ENCODE data around the gene GUCA1A. TPM values are rescaled to one million over a fixed set of nuclear protein-coding genes. Genes with fewer than 3 reads are reported as not detected.
"Not testable (repeated sequence)": the region's sequence is repeated elsewhere in the genome, so short reads cannot be mapped to it uniquely, and the experiment has no call there.

Gene GUCA1A
- polyA plus RNA-seq, 4 donors = 0.14 to 0.38 (median 0.29) TPM

DNA sequence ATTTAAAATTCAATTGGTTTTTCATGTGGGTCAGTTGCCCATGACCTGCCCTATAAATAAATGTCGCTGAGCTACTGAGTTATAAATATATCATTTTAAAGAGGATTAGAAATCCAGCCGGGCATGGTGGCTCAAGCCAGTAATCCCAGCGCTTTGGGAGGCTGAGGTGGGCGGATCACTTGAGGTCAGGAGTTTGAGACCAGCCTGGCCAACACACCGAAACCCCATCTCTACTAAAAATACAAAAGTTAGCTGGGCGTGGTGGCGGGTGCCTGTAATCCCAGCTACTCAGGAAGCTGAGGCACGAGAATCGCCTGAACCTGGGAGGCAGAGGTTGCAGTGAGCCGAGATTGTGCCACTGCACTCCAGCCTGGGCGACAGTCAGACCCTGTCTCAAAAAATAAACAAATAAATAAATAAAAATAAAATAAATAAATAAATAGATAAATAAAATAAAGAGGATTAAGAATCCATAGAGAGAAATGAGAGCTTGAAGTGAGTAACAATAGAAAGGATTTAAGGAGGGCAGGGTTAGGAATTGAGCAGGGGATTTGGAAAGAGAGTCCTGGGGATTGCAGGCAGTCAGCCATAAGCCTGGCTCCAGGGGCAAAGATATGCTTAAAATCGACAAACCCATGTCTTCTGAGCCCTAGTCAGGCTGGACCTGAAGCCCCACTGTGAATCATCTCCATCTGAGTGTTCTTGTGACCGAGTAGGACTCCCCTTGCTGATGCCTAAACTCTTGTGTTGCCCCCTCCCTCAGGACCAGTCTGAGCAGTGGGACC, 29.2 kb downstream of the GUCA1A start:
- not testable (repeated sequence) for DNase-seq (ENCODE audit: low read depth in 4 of 4, low spot score in 3 of 4)

DNA sequence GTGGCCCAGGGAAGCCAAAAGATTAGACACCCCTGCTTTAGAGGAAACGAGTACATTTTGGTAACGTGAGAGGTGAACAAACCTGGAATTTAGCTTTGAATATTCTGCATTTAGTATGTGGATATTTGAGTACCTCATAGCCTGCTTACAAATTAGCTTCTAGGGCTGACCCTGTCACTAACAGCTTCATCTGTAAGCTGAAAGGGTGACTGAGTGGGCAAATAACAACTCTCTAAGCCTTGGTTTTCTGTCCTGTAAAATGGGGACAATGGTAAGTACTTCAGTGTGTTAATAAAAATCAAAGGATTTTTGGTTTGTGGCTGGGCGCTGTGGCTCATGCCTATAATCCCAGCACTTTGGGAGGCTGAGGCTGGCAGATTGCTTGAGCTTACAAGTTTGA, 30.0 kb downstream of the GUCA1A start:
- no peak for DNase-seq (ENCODE audit: low read depth in 4 of 4, low spot score in 3 of 4)

DNA sequence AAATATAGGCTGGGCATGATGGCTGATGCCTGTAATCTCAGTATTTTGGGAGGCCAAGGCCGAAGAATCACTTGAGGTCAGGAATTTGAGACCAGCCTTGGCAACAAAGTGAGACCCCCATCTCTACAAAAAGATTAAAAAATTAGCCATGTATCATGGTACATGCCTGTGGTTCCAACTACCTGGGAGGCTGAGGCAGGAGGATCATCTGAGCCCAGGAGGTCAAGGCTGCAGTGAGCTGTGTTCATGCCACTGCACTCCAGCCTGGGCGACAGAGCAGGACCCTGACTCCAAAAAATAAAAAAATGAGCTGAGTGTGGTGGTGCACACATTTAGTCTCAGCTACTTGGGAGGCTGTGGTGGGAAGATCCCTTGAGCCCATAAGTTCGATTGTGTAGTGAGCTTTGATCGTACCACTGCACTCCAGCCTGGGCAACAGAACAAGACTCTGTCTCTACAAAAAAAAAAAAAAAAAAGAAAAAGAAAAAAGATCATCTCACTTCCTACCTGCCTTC, 31.7 kb downstream of the GUCA1A start:
- DNase-seq (ENCODE audit: low read depth in 4 of 4, low spot score in 3 of 4) = no peak

DNA sequence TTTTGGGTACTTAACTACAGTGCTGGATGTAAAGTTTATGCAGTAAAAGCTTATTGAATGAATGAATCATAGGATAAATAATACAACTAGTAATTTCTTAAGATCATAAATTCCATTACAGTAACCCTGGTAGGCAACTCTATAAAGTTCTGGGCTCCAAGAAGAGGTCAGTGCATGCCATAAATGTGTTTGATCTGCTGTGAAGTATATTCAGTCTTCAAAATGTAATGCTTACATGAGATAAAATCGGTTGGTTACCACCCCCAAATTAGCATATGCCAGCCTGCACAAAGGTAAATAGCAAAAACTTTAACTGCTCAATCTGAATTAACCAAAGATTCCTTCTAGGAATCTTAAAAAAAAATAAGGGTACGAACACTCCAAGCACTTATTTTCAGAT, 34.4 kb downstream of the GUCA1A start:
- not testable (repeated sequence) for DNase-seq (ENCODE audit: low read depth in 4 of 4, low spot score in 3 of 4)

DNA sequence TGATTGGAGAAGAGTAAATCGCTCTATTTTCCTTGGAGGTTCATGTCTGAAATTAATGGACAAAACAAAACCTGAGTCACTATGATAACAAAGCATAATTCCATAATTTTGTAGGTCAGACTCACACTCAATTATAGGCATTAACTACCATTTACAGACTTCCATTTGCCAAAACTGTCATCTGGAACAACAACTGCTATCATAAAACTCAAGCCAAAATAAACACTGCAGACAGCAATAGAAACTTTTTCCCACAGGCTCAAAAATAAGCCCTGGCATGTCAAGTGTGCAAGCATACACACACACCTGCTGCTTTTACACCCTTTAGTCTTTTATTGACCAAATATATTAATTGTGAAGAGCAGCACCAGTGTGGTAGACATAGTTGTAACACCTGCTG, 37.4 kb downstream of the GUCA1A start:
- no peak for DNase-seq (ENCODE audit: low read depth in 4 of 4, low spot score in 3 of 4)

DNA sequence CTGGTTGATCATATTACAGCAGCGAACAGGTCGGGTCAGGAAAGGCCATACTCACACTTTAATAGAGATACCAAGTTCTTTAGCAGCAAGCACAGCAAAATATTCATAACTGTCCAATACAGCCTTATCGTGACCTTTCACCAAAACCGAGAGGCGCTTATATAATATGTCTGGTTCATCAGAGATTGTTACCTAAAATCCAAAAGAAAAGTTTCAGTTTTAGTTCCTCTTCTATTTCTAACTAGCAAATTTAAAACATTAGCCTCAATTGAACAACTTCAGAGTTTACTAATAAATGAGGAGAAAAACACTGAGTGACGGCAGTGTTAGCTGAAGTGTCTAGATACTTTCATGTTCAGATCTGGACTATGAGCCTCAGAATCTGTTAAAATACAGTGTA, 38.6 kb downstream of the GUCA1A start:
- DNase-seq (ENCODE audit: low read depth in 4 of 4, low spot score in 3 of 4) = no peak

DNA sequence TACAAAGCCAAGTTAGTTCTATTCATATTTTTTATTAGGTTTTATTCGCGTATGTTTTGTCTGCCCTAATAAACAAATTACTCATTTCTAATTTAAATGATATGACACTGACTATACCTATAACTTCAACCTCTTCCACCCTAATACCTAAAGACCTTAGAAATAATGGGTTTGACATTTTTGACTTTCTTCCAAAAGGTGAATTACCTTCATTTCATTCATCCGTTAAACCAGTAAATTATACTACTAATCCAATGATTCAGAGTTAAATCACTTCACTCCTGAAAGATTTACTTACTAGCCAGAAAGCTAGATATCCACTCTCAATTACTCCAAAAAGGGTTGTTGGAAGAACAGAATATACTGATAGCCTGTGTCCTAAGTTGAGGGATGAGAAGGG, 39.3 kb downstream of the GUCA1A start:
- DNase-seq (ENCODE audit: low read depth in 4 of 4, low spot score in 3 of 4) = no peak

DNA sequence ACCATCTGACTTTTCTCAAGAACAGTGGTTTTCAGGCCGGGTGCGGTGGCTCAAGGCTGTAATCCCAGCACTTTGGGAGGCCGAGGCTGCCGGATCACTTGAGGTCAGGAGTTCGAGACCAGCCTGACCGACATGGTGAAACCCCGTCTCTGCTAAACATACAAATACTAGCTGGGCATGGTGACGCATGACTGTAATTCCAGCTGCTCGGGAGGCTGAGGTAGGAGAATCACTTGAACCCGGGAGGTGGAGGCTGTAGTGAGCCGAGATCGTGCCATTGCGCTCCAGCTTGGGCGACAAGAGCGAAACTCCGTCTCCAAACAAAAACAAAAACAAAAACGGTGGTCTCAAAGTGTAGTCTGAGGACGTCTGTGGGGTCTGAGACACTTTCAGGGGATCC, 43.3 kb downstream of the GUCA1A start:
- DNase-seq (ENCODE audit: low read depth in 4 of 4, low spot score in 3 of 4) = not testable (repeated sequence)

DNA sequence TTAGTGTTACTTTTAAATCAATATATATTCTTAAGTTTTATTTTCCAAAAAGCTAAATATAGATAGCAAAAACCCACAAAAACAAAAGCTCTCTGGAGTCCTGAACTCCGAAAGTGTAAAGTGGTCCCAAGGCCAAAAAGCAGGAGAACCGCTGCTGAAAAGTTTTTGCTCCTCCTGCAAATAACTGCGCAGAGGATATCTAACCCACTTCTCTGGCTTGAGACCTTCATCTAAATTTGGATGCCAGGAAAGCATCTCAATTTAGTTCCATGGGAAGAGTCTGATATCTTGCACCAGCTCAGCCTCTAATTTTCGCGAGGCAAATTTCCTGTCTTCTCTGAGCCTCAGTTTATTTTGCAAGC, 44.0 kb downstream of the GUCA1A start:
- no peak for DNase-seq (ENCODE audit: low read depth in 4 of 4, low spot score in 3 of 4)

DNA sequence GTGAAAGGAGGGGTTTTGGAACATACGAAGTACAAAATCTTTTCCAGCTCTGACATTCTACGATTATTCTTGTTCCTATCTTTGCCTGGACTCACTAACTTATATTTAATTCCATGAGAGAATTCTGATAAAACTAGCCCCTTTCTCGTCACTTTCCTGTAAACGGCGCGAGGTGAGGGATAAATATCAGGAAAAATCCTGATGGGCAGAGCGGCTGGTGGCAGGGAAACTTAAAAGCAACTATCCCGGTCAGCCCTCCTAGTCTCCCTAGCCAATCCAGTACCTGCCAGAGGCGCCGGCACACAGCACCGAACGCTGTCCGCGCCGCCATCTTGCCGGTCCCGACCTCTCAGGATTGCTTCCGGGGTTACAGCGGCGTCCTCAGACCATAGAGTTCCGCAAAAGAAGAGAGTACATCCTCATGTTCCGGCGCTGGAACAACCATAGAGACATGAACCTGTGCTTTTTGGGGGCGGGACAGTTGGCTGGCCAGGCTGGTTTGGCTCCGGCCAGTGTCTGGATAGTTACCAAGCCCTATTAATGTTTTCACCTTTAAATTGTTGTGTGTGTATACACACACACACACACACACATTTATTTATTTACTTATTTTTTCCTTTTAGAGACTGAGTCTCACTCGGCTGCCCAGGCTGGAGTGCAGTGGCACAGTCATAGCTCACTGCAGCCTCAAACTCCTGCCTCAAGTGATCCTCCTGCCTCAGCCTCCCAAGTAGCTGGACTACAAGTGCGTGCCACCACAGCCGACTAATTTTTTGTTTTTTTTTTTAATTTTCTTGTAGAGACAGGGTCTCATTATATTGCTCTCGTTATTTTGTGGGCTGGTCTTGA, 44.6 kb downstream of the GUCA1A start, which contains the start of gene MRPS10:
MRPS10 (minus strand) TSS at position 343 of the 849 bp plus-strand sequence; CDS start at position 331, 12 bp downstream.
- DNase-seq (ENCODE audit: low read depth in 4 of 4, low spot score in 3 of 4) = peak; percentile 81 to 92 (median 86)

DNA sequence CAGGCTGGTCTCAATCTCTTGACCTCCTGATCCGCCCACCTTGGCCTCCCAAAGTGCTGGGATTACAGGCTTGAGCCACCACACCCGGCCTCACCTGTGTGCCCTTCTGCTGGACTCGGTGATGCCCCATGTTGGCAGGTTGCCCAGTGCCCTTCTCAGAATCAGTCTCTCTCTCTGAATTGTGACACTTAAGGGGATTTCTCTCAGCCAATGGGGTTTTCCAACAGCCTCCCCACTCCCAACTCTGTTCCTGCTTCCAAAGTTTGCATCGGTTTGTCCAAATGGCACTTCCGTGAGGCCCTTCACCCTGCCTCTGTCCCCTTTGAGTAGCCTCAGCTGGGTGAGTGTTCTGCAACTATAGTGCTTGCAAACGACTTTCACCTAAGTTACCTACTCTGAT, 47.6 kb downstream of the GUCA1A start:
- no peak for DNase-seq (ENCODE audit: low read depth in 4 of 4, low spot score in 3 of 4)

DNA sequence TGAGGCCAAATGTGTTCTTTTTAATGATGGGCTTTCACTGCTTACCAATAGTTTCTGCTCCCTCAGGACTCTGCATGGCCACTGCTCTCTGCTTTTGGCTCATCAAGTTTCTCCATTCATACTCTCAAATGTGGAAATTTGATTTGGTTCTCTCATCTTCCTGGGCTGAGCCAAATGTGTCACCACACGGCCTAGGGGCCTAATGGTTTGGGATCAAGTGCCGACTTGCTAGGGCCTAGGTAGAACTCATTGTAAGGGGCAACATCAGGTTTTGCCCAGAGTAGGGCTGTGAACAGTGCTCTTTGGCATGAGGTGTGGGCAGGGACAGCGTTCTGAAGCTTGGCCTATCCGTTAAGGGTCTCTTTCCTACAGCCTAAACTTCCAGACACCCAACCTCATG, 48.4 kb downstream of the GUCA1A start:
- DNase-seq (ENCODE audit: low read depth in 4 of 4, low spot score in 3 of 4) = no peak

DNA sequence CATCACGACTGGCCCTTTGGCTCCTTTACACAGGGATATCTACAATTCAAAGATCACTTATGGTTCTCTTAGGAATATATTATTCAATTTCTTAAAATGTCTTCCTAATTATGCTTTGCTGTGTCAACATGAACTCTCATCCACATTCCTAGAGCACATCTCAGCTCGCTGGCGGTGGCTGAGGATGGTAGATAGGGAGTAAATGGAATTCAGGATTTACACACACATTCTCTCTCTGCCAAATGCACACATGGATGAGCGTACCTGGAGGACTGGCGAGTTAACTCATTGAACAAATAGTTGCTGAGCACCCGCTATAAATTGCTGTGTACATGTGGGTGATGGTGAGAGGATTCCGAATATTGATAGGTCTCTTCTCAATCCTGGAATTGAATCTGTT, 49.3 kb downstream of the GUCA1A start:
- DNase-seq (ENCODE audit: low read depth in 4 of 4, low spot score in 3 of 4) = no peak

DNA sequence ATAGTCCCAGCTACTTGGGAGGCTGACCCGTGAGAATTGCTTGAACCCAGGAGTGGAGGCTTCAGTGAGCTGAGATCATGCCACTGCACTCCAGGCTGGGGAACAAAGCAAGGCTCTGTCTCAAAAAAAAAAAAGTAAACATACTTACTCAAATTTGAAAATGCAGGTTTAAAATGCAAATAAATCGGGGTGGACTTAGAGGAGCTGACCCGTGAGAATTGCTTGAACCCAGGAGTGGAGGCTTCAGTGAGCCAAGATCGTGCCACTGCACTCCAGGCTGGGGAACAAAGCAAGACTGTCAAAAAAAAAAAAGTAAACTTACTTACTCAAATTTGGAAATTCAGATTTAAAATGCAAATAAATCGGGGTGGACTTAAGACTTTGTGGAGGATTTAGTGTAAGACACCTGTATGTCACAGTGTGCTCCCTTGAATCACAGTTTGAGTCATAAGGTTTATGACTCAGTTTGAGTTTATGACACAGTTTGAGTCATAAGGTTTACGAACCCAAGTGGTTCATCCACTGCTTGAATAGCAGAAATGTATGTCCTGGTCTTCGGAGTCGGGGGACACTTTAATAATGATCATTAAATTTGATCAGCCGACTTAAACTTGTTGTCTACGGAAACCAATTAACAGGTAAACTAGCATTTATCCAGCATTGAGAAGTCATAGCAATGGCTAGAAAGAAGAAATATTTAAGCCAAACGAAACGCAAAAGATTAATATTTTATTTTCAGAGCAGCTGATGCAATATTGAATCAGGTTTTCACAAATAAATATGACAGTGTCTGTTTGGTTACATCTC, 51.3 kb downstream of the GUCA1A start:
- no peak for DNase-seq (ENCODE audit: low read depth in 4 of 4, low spot score in 3 of 4)

DNA sequence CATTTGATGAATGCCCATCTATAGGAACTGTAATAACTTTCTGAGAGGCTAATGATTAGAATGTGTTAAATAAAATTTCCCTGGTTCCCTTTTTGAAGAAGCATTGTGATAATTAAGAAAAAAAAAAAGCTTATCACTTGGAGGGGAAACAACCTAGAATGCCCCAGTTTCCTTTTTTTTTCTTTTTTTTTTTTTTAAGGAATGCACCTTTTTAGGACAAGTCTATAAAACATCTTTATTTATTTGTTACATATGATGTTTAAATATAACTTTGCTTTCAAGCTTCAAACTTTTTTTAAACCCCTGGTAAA, 51.8 kb downstream of the GUCA1A start:
- no peak for DNase-seq (ENCODE audit: low read depth in 4 of 4, low spot score in 3 of 4)

DNA sequence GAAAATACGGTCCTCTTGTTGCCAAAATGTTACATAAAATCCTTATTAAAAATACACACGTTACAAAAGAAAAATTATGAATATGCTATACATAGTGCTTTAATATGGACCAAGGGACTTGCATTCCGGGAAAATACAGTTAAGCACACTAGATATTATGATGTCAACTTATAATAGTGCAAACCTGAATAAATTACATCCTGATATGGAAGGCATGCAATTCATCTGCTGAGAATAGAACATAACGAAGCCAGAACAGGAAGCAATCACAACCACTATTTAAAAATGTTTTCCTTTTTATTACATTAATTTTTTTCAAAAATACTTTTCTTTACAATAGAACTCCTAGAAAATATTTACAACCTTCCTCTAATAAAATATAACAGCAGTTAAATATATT, 52.3 kb downstream of the GUCA1A start:
- DNase-seq (ENCODE audit: low read depth in 4 of 4, low spot score in 3 of 4) = no peak

DNA sequence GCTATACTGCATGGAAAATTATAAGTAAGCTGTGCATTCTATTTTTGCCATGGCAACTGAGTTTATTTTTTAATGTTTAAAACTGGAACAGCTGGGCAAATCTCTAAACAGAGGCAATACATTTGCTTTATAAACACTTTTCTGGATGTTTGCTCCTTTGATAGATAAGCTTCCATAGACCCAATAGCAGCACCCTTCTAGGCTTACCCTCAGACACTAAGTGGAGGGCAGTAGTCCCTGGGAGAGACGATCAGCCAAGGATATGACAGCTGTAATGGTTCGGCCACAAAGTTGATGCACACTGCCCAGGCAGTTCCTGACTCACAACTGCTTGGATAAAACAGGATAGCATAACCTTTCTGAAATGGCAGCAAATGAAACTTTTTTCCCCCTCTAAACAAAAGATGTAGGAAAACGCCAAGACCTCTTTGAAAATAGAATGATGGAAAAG, 53.0 kb downstream of the GUCA1A start:
- DNase-seq (ENCODE audit: low read depth in 4 of 4, low spot score in 3 of 4) = no peak

DNA sequence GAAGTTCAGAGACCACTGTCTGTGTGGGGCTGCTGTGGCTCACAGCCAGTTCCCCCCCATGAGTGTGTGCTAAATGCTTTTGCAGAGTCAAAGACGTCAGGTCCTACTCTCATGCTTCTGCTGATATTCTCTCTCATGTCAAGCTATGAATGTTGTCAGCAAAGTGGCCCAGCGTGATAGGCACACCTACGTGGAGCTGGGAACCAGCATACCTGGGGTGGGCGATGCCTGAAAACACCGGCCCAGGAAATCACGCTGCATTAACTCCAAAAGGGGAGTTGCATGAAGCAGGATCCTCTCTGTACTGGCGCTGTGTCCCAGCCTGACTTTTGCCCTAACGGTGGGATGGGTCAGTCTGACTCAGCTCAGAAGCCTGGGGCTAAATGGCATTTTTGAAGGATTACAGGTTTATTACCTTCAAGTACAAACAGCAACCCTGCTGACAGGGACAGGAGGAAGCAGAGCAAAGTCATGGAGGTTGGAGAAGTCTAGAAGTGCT, 53.5 kb downstream of the GUCA1A start:
- no peak for DNase-seq (ENCODE audit: low read depth in 4 of 4, low spot score in 3 of 4)

DNA sequence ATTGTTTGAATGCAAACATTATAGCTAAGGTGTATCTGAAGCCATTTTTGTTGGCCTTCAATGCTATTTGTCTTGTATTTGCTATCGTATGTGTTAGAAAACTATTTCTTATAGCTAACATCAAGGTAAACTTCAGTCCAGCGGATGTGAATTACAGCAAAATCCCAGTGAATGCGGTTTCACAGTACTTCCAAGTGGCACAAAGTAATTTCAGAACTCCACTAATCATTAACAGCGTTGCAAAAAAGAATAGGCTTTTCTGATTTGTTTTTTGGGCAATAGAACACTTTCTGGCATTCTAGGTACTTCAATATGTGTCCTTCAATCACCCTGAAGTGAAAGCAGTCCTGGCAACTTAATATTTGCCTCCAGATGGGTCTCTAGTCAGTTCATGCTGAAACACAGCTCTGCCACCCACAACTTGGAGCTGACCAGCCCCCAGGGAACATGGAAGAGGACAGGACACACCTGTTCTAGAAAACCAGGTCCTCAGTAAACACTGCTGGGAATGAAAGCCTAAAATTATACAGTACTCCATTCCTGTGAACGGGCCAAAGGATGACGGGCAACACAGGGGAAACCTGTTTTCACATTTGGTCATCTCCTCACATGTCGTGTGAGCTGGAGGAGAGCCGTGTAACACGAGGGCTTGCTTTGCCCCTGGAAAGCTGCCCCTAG, 54.1 kb downstream of the GUCA1A start:
- no peak for DNase-seq (ENCODE audit: low read depth in 4 of 4, low spot score in 3 of 4)

DNA sequence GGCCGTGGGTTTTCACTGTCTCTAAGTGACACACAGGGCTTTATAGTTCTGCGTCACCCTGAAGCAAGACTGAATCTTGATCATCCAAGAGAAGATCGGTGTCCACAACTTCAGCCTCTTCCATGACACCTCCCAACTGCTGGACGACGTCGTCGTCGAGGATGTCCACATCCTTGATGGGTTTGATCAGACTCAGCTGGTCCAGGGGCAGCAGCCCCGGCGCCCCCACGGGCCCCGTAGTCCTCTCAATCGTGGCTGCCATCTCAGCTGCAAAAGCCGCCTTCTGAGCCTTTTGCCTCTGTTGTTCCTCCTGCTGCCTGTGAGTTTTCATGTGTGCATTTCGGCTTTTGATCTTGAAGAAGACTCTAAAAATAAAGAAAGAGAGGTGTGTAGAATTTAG, 55.1 kb downstream of the GUCA1A start:
- no peak for DNase-seq (ENCODE audit: low read depth in 4 of 4, low spot score in 3 of 4)
